Neuron (in vitro differentiated cells): Measurements from ENCODE around the gene TNS1.

Experiments
- H2AFZ ChIP-seq: one replicate; pipeline ENCODE4 v1.6.1; 2013; ENCODE audit warnings: low read depth, mild to moderate bottlenecking, inconsistent platforms, low read length, moderate library complexity
- H3K27me3 ChIP-seq: one replicate; pipeline ENCODE4 v1.6.1; 2013; ENCODE audit warnings: low read length; ENCODE audit not compliant: insufficient read depth
- H3K36me3 ChIP-seq: one replicate; pipeline ENCODE4 v1.6.1; 2013; ENCODE audit warnings: low read length; ENCODE audit not compliant: insufficient read depth
- H3K4me1 ChIP-seq: one replicate; pipeline ENCODE4 v1.6.1; 2013; ENCODE audit warnings: low read length; ENCODE audit not compliant: insufficient read depth
- H3K4me3 ChIP-seq: 2 replicates; pipeline ENCODE4 v1.5.1; 2013; ENCODE audit warnings: mild to moderate bottlenecking, low read length, moderate library complexity
- H3K9me3 ChIP-seq: one replicate; pipeline ENCODE4 v1.6.1; 2013; ENCODE audit warnings: low read length

TNS1 gene

DNA sequence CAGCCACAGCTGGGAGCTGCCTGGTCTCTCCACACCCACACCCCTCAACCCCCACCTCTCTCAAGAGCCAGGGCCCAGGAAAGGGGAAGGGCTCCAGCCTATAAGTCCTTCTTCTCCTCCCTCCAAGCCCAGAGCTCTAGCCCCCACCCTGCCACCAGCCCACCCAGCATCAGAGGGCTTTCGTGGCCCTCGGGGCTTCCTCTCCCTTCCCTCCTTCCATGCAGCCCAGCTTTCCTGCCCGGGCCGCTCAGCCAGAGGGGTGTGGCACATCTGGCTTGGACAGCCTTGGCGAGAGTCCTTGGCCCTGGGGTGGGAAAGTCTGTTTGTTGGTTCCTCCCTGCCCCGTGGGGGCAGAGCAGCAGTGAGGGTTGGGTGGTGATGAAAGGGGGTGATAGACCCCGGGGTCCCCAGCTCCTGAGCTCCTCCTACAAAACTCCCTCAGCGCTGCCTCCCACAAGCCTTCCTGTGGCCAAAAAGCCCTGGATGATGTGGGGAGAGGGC lies 7.0 kb downstream of the TNS1 start:
- Histone ChIP-seq H3K4me3 (no peak overlapping the region), H2AFZ (no peak overlapping the region), H3K4me1 (no peaks in the 10 kb centered on the region), H3K9me3 (no peaks in the 10 kb centered on the region), H3K27me3 (no peaks in the 10 kb centered on the region), H3K36me3 (no peaks in the 10 kb centered on the region)

DNA sequence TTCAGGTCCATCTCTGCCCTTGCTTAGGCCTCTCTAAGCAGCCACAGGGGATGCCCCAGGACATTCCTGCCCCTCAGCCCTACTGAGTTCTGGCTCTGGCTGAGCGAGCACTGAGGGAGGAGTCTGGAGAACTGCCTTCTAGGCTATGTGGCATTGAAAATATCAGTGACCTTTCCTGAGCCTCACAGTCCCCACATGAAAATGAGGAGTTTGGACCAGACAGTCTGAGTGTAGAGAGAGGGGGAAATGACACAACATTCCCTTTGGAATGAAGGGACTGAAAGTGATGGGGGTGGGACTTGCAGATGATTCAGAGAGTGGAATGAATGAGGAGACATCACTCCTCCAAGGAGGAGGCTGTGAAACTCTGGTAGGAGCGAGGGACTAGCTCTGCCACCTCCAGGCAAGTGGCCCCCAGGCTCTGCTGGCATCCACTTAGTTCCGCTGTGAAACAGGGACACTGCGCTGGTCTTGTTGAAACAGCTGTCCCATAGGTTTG lies 8.0 kb downstream of the TNS1 start:
- no peaks in the 10 kb centered on the region for H3K27me3 ChIP-seq
- no peak overlapping the region for H3K4me3 ChIP-seq
- no peaks in the 10 kb centered on the region for H3K9me3 ChIP-seq
- H3K4me1 ChIP-seq = no peaks in the 10 kb centered on the region
- no peaks in the 10 kb centered on the region for H3K36me3 ChIP-seq
- no peak overlapping the region for H2AFZ ChIP-seq

DNA sequence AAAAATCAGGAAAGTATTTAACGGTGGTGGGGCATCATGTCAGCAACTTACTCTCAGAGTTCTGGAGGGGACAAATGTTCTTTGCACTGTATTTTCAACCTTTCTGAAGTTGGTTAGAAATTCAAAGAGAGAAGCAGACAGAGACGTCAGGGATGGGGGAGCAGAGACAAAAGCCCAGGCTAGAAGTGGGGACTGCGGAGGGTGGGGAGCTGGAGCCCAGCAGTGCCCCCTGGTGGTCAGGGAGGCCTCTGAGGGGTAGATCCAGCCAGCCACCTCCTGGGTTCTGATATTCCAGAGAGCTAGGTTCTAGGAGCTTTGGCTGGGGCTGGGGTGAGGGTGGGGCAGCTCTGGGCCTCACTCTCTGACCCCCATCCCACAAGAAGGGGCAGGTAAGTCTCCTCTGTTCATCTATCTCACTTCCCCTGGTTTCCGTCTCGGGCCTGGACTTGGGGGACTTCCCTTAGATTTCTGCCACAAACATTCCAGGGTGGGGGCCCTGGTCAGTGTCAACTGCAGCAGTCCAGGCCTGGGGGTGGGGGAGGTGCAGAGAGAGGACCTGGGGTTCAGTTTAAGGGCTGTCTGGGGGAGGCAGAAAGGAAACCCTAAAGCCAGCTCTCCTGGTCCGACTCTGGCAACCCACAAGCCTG lies 8.9 kb downstream of the TNS1 start:
- Histone ChIP-seq H3K4me1 (no peaks in the 10 kb centered on the region), H3K9me3 (no peaks in the 10 kb centered on the region), H3K36me3 (no peaks in the 10 kb centered on the region), H3K4me3 (no peak overlapping the region), H3K27me3 (no peaks in the 10 kb centered on the region), H2AFZ (no peak overlapping the region)

DNA sequence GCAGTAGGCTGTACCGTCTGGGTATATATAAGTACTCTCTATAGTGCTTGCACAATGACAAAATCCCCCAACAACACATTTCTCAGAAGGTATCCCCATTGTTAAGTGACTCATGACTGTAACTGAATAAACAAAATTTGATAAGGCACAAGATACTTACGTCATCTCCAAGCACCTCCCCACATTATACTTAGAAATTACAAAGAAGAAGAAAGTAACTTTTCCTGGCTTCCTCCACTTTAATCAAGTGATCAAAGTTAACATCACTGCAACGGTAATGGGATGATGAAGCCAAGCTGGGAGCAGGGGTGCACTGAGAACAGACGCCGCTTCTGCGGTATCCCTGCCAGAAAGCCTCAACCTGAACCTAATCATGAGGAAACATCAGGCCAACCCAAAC lies 9.7 kb downstream of the TNS1 start:
- Histone ChIP-seq H3K4me1 (no peaks in the 10 kb centered on the region), H3K4me3 (no peak overlapping the region), H2AFZ (no peak overlapping the region), H3K36me3 (no peaks in the 10 kb centered on the region), H3K9me3 (no peaks in the 10 kb centered on the region), H3K27me3 (no peaks in the 10 kb centered on the region)

DNA sequence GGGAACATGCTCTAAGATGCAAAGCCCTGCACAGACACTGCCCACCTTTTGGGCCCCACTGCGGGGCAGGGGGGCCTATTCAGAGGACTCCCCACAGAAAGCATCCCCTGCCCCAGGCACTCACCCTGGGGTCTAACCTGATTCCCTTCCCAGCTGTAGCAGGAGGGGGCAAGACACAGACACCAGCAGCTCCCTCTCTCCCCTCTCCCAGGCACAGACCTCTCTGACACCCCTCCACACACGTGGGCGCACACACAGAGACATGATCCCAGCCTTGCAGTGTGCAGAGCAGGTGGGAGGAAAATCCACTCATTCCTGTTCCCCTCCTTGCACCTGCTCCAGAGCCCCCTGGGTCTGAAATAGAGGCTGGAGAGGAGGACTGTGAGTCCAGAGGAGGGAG lies 10.7 kb downstream of the TNS1 start:
- H3K27me3 ChIP-seq = no peaks in the 10 kb centered on the region
- H3K4me1 ChIP-seq = no peaks in the 10 kb centered on the region
- H3K36me3 ChIP-seq = no peaks in the 10 kb centered on the region
- no peak overlapping the region for H2AFZ ChIP-seq
- H3K9me3 ChIP-seq = no peaks in the 10 kb centered on the region
- no peak overlapping the region for H3K4me3 ChIP-seq

DNA sequence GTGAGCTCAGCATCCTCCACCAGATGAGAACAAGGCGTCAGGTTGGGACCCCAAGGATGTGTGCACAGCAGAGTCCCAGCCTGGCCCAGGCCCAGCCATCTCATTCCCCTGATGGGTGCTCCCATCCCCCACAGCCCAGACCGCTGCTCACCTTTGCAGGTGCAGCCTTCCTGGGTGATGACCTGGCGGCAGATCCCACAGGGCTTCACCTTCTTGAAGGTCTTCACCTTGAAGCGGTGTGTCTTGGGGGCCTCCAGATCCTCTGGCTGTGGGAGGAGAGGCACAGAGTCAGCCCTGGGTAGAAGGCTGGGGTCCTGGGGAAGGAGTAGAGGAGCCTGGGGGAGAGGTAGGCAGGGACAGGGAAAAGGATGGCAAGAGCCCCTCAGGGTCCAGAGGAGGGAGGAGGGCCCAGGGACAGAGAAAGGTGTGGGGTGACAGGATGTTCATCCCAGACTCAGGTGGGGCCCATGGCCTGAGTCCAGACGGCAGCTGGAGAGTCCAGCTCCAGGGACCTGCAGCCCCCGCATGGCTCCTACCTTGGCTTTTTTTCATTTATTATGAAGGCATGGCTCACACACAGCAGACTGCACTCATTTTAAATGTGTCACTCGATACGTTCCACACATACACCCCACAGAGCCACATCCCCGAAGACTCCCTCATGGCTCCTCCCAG lies 11.9 kb downstream of the TNS1 start:
- Histone ChIP-seq H2AFZ (no peak overlapping the region), H3K4me1 (no peaks in the 10 kb centered on the region), H3K9me3 (no peaks in the 10 kb centered on the region), H3K4me3 (no peak overlapping the region), H3K27me3 (no peaks in the 10 kb centered on the region), H3K36me3 (no peaks in the 10 kb centered on the region)

DNA sequence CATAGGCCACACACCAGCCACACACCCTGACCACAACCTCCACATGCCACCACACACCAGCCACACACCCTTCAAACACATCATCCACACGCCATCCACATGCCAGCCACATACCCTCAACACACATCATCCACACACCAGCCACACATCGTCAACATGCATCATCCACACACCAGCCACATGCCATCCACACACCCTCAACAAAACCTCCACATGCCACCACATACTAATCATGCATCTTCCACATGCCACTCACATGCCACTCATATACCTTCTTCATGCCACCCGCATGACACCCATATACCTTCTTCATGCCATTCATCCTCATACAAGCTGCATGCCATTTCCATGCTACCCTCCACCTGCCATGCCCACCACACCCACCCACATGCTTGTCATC lies 12.4 kb downstream of the TNS1 start:
- H3K4me3 ChIP-seq = no peak overlapping the region
- H3K9me3 ChIP-seq = no peaks in the 10 kb centered on the region
- no peaks in the 10 kb centered on the region for H3K36me3 ChIP-seq
- H3K4me1 ChIP-seq = no peaks in the 10 kb centered on the region
- no peaks in the 10 kb centered on the region for H3K27me3 ChIP-seq
- no peak overlapping the region for H2AFZ ChIP-seq

DNA sequence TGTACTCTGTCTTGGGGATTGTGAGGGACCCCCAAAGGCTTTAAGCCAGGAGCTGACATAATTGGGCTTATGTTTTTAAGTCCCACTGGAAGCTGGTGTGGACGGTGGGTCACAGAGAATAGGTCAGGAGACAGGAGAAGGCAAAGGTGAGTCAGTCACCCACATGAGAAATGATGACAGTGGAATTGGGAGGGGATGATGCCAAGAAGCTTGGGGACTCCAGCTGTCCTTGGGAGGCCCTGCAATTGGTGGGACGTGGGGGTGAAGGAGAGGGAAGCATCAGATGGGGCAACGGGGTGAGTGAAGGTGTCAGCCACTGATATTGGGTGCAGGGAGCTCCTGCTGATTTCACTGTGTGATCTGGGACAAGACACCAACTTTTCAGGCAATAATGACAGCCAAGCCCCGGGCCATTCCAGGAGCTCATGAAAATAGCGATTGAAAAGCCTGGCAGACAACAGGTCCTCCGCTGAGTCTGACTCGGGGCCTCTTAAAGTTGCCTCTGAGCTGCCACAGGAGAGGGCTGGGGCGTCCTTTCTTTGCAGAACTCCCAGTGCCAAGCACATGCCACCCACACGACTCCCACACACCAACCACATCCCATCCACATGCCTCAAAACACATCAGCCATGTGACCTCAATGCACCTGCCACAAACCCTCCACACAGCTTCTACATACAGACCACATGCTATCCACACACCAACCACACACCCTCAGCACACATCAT lies 13.4 kb downstream of the TNS1 start:
- Histone ChIP-seq H3K4me1 (no peaks in the 10 kb centered on the region), H3K36me3 (no peaks in the 10 kb centered on the region), H3K9me3 (no peaks in the 10 kb centered on the region), H2AFZ (no peak overlapping the region), H3K4me3 (no peak overlapping the region), H3K27me3 (no peaks in the 10 kb centered on the region)

DNA sequence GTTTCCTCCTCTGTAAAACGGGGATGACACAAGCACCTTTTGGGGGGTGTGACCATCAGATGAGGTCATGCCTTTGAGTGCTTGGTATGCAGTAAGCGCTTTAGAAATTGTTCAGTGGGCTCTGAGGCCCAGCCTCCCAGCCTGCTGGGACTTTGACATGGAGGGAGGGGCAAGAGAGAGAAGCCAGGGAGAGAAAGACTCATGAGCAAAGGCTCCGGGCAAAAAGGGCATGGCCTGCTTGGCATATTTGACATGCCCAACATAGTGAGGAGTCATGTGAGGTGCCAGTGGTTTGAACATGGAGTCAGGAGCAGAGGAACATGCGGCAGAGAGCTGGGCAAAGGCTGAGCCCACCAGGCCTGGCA lies 14.0 kb downstream of the TNS1 start:
- H3K4me3 ChIP-seq = no peak overlapping the region
- no peaks in the 10 kb centered on the region for H3K36me3 ChIP-seq
- no peaks in the 10 kb centered on the region for H3K4me1 ChIP-seq
- H3K9me3 ChIP-seq = no peaks in the 10 kb centered on the region
- H3K27me3 ChIP-seq = no peaks in the 10 kb centered on the region
- H2AFZ ChIP-seq = no peak overlapping the region

DNA sequence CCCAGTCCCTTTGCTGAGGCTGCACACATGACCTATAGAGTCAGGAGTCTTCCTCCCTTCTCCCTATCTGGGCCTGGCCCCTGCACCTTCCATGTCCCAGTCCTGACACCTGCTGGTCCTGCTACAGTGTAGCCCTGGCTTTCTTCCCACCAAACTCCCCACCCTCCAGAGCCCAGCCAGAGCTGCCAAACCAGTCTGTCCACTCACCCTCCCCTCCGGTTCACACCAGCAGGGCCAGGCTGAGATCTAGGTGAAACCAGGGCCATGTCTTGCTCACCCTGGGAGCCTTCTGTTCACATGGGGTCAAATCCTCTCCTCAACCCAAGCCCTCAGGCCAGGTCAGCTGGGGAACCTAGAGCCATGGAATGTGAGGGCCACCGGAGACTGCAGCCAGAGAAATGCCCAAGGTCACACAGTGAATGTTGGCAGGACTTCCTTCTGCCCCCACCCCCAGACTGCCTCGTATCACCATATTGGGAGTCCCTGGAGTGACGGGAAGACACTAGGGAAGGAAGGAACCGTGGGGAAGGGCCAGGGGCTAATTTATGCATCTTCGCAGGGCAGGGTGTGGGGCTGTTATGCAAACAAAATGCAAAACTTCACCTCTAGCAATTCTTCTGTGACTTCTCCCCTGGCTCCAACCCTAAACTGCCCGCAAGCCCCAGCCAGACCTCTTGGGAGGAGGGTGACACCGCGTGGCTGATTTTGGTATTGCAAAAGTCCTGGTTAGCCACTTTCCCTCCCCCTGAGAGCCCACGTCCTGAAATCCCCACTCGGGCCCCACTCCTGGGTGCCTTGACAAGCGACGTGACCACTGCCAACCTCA lies 14.6 kb downstream of the TNS1 start:
- Histone ChIP-seq H3K4me1 (no peaks in the 10 kb centered on the region), H3K27me3 (no peaks in the 10 kb centered on the region), H3K9me3 (no peaks in the 10 kb centered on the region), H2AFZ (no peak overlapping the region), H3K4me3 (no peak overlapping the region), H3K36me3 (no peaks in the 10 kb centered on the region)

DNA sequence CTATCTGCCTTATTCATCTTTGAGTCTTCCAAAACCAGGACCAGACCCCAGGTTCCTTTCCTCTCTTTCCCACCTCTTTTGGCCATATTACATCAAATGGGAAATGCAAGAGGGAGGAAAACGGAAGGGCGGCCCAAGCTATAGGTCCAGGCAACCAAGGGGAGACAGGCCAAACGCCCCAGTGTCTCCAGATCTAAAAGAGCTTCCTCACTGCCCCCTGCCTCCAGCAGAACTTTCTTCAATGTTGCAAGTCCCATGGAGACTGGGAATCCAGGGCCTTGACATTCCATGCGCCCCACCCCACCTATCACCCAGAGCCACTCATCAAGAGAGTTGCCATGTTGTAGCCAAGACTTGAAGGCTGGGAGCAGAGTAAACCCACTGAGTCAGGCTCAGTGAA lies 15.4 kb downstream of the TNS1 start:
- no peaks in the 10 kb centered on the region for H3K36me3 ChIP-seq
- H3K4me3 ChIP-seq = no peak overlapping the region
- no peaks in the 10 kb centered on the region for H3K27me3 ChIP-seq
- no peak overlapping the region for H2AFZ ChIP-seq
- no peaks in the 10 kb centered on the region for H3K9me3 ChIP-seq
- no peaks in the 10 kb centered on the region for H3K4me1 ChIP-seq

DNA sequence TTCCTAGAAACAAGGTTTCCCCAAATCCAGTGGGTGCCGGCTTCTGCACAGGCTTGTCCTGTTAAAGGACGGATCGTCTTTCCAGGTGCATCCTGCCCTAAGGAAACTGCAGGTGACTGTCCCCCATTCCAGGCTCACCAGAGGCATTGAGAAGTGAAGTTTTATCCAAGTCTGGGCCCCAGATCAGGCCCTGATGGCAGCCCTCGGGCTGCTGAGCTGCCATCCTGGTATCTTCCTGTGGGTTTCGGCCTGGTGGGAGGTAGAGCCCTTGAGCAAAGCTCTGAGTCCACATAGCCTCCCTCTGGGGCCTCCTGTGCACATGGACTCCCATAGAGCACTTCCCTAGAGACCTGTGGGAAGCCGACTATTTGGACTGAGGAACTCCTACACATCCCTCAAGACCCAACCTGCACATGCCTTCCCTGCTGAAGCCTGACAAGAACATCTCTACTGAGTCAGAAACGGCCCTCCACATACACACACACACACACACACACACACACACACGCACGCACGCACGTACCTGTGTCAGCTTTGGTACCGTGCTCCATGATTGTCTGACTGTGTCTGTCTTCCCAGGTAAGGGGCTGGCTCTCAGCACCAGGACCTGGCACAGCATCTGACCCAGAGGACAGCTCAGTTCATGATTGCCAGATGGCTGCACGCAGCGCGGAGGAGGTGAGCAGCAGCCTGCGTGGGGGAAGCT lies 16.4 kb downstream of the TNS1 start:
- no peaks in the 10 kb centered on the region for H3K27me3 ChIP-seq
- H3K4me3 ChIP-seq = no peak overlapping the region

More for the DNA sequence above, 16.4 kb downstream of the TNS1 start:
- H3K36me3 ChIP-seq = no peaks in the 10 kb centered on the region
- no peaks in the 10 kb centered on the region for H3K9me3 ChIP-seq
- no peaks in the 10 kb centered on the region for H3K4me1 ChIP-seq
- no peak overlapping the region for H2AFZ ChIP-seq
